Mammary epithelial cell (primary cell): ENCODE results near the gene APP.

Experiments
- CTCF ChIP-seq, 2 donors: IDR thresholded peaks in 1 of 2; conservative IDR thresholded peaks in 1 of 2; 2 replicates each; pipeline ENCODE4 v1.5.1; 2011 to 2012; ENCODE audit warnings: inconsistent platforms in 2 of 2, low read length in 2 of 2, mild to moderate bottlenecking in 2 of 2, control low read depth in 1 of 2, low read depth in 1 of 2; ENCODE audit not compliant: insufficient read depth in 1 of 2; ENCODE audit errors: extremely low read depth in 1 of 2
- EZH2 ChIP-seq: IDR thresholded peaks from 2 replicates; pipeline ENCODE4 v1.6.1; 2012; ENCODE audit warnings: low read length, inconsistent platforms, borderline replicate concordance

- TF ChIP-seq EZH2, result no peak
- no peak for TF ChIP-seq CTCF (conservative IDR thresholded peaks at IDR 0.05 in 1 of 2, IDR thresholded peaks at IDR 0.05 in 1 of 2; ENCODE audit: extremely low read depth in 1 of 2, insufficient read depth in 1 of 2, low read depth in 1 of 2, low read length in 2 of 2)
Measured at GRCh38 chr21:25938658-25939395, 231.7 kb downstream of the APP start.
